ENCODE measurements around the gene SNRPA1.

Gene SNRPA1

GRCh38 chr15:101266034-101266433, 29.0 kb downstream of the SNRPA1 start:
- TF ChIP-seq EZH2phosphoT487 (IDR thresholded peaks at IDR 0.05; ENCODE audit: low read depth): no peak
- no peak for TF ChIP-seq CTCF (IDR thresholded peaks at IDR 0.05; ENCODE audit: low read depth, low read length)
- Histone ChIP-seq H3K4me3 (ENCODE audit: low read length) (no peak overlapping the region), H3K27ac (ENCODE audit: low read length) (no peak overlapping the region)

GRCh38 chr15:101264911-101265641, 30.0 kb downstream of the SNRPA1 start:
- no peak for TF ChIP-seq CTCF (IDR thresholded peaks at IDR 0.05; ENCODE audit: low read depth, low read length)
- no peak for TF ChIP-seq EZH2phosphoT487 (IDR thresholded peaks at IDR 0.05; ENCODE audit: low read depth)
- H3K4me1 ChIP-seq (ENCODE audit: low read length): peaks cover 4% of the 10 kb centered on the region; the same call in 1 of the 2 replicates
- H3K79me2 ChIP-seq (ENCODE audit: low read length): no peaks in the 10 kb centered on the region
- H3K4me2 ChIP-seq (ENCODE audit: low read length): no peak overlapping the region
- H3K27ac ChIP-seq (ENCODE audit: low read length): no peak overlapping the region
- peaks cover 14% of the 10 kb centered on the region for H3K27me3 ChIP-seq (ENCODE audit: low read depth, low read length)
- H3K36me3 ChIP-seq (replicated peaks; ENCODE audit: low read depth, low read length): peaks cover 9% of the 10 kb centered on the region
- no peaks in the 10 kb centered on the region for H4K20me1 ChIP-seq (ENCODE audit: insufficient read depth, low read length)
- no peak overlapping the region for H3K9ac ChIP-seq (ENCODE audit: low read length)
- no peak overlapping the region for H2AFZ ChIP-seq (ENCODE audit: low read depth, low read length)
- no peak overlapping the region for H3K4me3 ChIP-seq (ENCODE audit: low read length)
- no peaks in the 10 kb centered on the region for H3K9me3 ChIP-seq (ENCODE audit: insufficient read depth, low read length)

More at GRCh38 chr15:101266034-101266433, 29.0 kb downstream of the SNRPA1 start:
- Histone ChIP-seq H3K9ac (ENCODE audit: low read length) (no peak overlapping the region), H3K4me2 (ENCODE audit: low read length) (no peak overlapping the region), H3K79me2 (ENCODE audit: low read length) (no peaks in the 10 kb centered on the region), H3K27me3 (ENCODE audit: low read depth, low read length) (peaks cover 6% of the 10 kb centered on the region; the same call in 1 of the 2 replicates), H4K20me1 (ENCODE audit: insufficient read depth, low read length) (no peaks in the 10 kb centered on the region), H3K4me1 (ENCODE audit: low read length) (peaks cover 4% of the 10 kb centered on the region; the same call in 1 of the 2 replicates), H3K9me3 (ENCODE audit: insufficient read depth, low read length) (no peaks in the 10 kb centered on the region), H2AFZ (ENCODE audit: low read depth, low read length) (no peak overlapping the region), H3K36me3 (replicated peaks; ENCODE audit: low read depth, low read length) (peaks cover 16% of the 10 kb centered on the region)

GRCh38 chr15:101264011-101264410, 31.0 kb downstream of the SNRPA1 start:
- no peaks in the 10 kb centered on the region for H3K36me3 ChIP-seq (replicated peaks; ENCODE audit: low read depth, low read length)
- no peak overlapping the region for H3K9ac ChIP-seq (ENCODE audit: low read length)
- no peaks in the 10 kb centered on the region for H3K79me2 ChIP-seq (ENCODE audit: low read length)
- peaks cover 21% of the 10 kb centered on the region for H3K27me3 ChIP-seq (ENCODE audit: low read depth, low read length)
- no peak overlapping the region for H3K4me3 ChIP-seq (ENCODE audit: low read length)
- TF ChIP-seq EZH2phosphoT487 (IDR thresholded peaks at IDR 0.05; ENCODE audit: low read depth) (no peak), CTCF (IDR thresholded peaks at IDR 0.05; ENCODE audit: low read depth, low read length) (no peak)
- H3K4me1 ChIP-seq (ENCODE audit: low read length): peaks cover 4% of the 10 kb centered on the region; the same call in 1 of the 2 replicates
- H4K20me1 ChIP-seq (ENCODE audit: insufficient read depth, low read length): no peaks in the 10 kb centered on the region
- no peak overlapping the region for H3K27ac ChIP-seq (ENCODE audit: low read length)
- H3K9me3 ChIP-seq (ENCODE audit: insufficient read depth, low read length): no peaks in the 10 kb centered on the region
- no peak overlapping the region for H3K4me2 ChIP-seq (ENCODE audit: low read length)
- no peak overlapping the region for H2AFZ ChIP-seq (ENCODE audit: low read depth, low read length)

DNA sequence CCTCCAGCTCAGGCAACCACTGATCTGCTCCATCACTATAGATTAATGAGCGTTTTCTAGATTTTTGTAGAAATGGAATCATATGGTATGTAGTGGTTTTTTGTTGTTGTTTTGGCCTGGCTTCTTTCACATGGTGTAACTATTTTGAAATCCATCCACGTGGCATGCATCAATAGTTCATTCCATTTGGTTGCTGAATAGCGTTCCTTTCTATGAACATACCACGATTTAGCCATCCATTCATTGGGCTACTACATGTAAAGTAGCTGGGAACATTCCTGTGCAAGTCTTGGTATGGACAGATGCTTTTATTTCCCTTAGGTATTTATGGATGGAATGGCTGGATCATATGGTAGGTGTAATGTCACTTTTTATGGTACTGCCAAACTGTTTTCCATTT, 32.5 kb downstream of the SNRPA1 start:
- Histone ChIP-seq H4K20me1 (ENCODE audit: insufficient read depth, low read length) (no peaks in the 10 kb centered on the region), H3K79me2 (ENCODE audit: low read length) (no peaks in the 10 kb centered on the region), H3K9me3 (ENCODE audit: insufficient read depth, low read length) (no peaks in the 10 kb centered on the region), H3K9ac (ENCODE audit: low read length) (no peak overlapping the region), H3K27ac (ENCODE audit: low read length) (no peak overlapping the region), H3K36me3 (replicated peaks; ENCODE audit: low read depth, low read length) (no peaks in the 10 kb centered on the region), H2AFZ (ENCODE audit: low read depth, low read length) (no peak overlapping the region), H3K4me1 (ENCODE audit: low read length) (peaks cover 4% of the 10 kb centered on the region; the same call in 1 of the 2 replicates), H3K4me2 (ENCODE audit: low read length) (no peak overlapping the region), H3K4me3 (ENCODE audit: low read length) (no peak overlapping the region), H3K27me3 (ENCODE audit: low read depth, low read length) (peaks cover 29% of the 10 kb centered on the region)
- TF ChIP-seq EZH2phosphoT487 (IDR thresholded peaks at IDR 0.05; ENCODE audit: low read depth) (no peak), CTCF (IDR thresholded peaks at IDR 0.05; ENCODE audit: low read depth, low read length) (no peak)
